Stimulated activated CD4-positive, alpha-beta T cell treated with anti-CD3 and anti-CD28 coated beads, TNF-alpha, amount 100 ng/mL, for 24 hours (primary cell): ENCODE results near the gene BLOC1S5.

ENCODE experiments used
- DNase-seq, 3 experiments: peaks; one replicate each; pipeline ENCODE4 v3.0.0-alpha.2; 2020; ENCODE audit warnings: low read depth in 3 of 3

The BLOC1S5 gene, protein sequence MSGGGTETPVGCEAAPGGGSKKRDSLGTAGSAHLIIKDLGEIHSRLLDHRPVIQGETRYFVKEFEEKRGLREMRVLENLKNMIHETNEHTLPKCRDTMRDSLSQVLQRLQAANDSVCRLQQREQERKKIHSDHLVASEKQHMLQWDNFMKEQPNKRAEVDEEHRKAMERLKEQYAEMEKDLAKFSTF

GRCh38 chr6:8063761-8064637, at the start of gene BLOC1S5:
Gene BLOC1S5, minus strand, starts transcription at chr6:8064389. Its CDS starts 13 bp downstream, at chr6:8064376.
- DNase-seq: peak; percentile 95 to 98 (median 97)

DNA sequence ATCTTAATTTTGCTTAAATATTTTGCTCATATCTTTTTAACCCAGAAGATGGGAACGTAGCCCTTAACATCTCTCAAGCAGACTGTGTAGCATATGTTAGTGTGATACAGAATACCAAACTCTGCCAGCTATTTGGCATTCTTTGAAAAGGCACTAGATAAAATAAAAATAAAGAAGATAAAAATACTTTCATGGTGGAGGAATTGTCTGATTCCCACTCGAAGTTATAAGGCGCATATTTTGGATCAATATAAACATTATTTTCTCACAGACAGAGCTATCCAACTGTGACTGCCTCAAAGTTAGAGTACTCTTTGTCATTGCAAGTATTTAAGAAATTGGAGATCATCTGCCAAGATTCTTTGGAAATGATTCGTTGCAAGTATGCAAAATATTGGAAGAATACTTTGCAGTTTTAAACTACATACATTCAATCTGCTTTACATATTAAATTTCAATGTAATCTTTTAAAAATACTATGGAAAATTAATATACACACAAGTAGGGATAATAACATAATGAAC, 49.0 kb upstream of the BLOC1S5 start:
- no peak for DNase-seq

DNA sequence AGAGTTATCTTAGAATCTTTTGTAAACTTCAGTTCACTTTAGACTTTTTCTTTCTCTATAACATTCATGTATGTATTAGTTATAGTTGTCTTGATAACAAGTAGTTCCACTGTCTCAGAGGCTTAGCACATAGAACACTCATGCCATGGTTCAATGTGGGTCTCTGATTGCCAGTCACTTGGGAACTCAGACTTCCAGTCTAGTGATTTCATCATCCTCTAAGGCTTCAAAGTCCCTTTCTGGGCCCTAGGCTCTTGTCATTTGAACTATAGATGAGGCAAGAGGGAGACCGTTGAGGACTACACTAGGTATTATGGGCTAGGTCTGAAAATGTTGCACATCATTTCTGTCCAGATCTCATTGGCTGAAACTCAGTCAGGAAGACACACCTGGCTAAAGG, 46.5 kb upstream of the BLOC1S5 start:
- DNase-seq: no peak

- DNase-seq: no peak
Measured at GRCh38 chr6:8110117-8110721, 46.0 kb upstream of the BLOC1S5 start.

DNA sequence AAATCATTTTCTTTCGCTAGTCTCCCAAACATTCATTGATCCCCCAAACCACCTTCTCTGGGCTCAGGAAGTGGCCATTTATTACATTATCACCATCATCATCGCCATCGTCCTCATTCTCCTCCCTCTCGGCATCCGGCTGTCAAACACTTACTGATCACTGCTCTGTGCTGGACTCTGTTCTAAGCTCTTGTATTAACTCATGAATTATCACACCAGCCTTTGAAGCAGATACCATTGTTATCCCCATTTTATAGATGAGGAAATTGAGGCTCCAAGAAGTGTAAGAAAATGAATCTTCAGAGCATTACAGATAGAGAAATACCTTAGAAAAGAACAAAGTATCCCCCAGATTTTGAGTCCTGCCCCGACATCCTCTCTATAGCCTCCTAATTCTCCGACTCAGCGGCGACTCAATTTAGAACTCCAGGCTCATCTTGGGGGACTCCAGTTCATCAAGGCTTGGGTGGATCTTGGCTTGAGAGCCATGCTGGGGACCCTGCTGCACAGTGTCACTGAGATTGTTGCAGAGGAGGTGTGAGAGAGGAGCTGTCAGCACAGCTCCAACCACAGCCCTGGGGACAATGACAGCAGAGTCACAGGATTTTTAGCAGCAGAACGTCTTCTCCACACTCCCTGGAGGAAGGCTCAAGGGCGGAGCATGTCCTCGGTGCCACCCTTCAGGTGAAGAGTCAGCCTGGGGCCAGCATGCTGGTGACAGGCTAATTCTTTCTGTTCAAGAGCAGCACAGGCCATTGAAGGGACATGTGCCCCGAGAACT, 44.8 kb upstream of the BLOC1S5 start:
- DNase-seq: no peak

GRCh38 chr6:8108031-8108660, 44.0 kb upstream of the BLOC1S5 start:
- DNase-seq: no peak

DNA sequence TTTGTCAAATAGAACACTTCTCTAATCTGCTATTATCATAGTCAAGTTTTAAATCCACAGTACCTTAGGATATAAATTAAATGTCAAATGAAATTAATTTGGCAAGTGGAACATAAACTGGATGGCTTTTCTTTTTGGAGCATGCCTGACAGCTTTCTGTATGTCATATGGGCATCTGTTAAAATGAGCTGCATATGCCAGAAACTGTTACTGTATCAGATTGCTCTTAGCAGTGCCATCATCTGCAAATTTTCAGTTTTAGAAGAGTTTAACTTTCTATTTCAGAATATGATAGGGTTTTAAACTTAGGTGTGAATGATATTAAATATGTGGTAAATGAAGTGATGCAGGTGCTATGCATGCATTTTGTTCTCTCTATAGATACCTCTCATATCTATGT, 41.6 kb upstream of the BLOC1S5 start:
- no peak for DNase-seq

DNA sequence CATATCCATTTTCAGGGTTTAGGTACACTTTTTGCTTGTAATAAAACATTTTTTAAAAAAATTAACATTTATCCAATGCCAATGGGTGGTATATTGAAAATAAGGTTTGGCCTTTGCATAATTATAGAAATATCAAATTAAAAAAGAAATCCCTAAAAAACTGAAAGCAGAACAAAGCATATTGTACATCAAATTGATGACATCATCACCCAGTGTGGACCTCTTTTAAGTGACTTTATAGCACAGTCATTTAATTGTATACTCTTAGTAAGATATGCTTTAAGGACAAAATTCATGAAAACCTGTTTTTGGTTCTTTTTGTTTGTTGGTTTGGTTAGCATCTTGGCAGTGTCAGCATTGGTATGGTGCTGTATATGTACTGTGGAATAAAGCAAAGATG, 39.5 kb upstream of the BLOC1S5 start:
- DNase-seq: no peak

DNA sequence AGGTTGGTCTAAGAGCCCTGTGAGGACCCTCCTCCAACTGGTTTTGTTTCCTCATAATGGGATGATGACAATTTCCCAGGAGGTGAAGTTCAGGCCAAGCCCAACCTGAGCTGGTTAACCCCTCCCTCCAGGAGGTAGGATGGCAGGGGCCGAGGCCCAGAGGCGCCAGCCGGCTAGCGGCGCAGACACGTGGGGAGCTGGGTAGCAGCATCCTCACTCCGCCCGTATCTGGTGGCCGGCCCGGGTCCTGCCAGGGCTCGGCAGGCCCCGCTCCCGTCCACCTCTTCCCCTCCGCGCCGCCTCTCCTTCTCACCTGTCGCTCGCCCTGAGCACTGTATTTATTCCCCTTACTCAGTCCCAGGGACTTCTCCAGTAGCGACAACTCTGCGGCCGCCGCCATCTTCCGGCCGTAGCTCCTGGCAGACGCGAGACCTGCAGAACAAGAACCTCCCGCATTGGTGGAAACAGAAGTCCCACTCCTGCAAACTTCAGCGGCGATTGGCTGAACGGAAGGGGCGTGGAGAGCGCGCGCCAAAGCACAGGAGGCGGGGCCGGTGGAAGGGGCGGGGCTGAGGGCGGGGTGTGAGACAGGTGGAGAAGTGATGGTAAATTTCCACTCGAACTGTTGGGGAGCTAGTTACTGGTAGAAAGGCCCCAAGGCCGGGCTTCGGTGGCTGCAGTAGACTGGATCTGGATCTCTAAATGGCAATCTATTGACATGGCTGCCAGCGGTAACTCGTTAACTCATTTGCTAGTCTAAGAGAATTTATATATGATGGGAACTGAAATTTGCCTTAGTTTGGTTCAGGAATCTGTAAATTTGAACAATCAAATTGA, 38.2 kb upstream of the BLOC1S5 start, which contains the start of gene EEF1E1:
Gene EEF1E1, minus strand, starts transcription at position 427 of the 837 bp plus-strand sequence. Its CDS starts 27 bp downstream, at position 400.
- peak; percentile 96 to 98 (median 98) for DNase-seq

DNA sequence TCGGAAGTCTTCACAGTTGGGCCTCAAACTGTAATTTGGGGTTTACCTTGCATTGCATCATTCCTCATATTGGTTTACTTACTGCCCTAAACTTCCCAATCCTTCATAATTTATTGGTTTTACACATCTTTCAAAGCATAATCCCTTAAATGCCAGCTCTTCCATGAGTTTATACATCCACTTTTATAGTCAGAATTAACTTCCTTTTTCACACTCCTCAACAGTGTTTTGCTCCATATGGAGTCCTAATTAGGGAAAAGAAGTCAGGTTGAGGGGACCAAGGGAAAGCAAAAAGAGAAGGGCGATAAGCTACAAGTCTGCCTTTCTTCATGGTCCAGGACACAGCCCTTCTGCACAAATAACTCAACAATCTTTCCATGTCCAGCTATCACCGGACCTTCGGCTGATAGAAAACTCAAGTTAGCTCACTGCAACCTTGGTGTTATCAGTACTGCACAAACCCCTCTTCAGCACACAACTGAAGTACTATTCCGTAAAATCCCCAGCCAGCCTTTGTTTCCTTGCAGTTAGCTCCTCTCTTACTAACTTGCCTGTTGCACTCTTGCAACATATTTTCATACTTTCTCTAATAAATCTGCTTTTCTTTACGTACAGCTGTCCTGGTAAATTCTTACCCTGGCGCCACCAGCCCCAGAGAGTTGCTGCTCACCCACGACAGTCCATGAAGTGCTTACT, 36.1 kb upstream of the BLOC1S5 start:
- no peak for DNase-seq

DNA sequence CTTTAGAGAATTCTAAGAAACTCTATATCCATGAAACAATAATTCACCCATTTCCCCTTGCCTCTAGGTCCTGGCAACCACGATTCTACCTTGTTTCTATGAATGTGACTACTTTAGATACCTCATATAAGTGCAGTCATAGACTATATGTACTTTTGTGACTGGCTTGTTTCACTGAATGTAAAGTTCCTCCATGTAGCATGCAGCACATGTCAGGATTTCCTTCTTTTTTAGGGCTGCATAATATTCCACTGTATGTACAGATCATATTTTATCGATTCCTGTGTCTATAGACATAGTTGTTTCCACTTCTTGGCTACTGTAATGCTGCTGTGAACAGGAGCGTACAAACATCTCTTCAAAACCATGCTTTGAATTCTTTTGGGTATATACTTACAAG, 26.5 kb upstream of the BLOC1S5 start:
- DNase-seq: no peak

- no peak for DNase-seq
Measured at GRCh38 chr6:8088886-8089285, 24.7 kb upstream of the BLOC1S5 start.

DNA sequence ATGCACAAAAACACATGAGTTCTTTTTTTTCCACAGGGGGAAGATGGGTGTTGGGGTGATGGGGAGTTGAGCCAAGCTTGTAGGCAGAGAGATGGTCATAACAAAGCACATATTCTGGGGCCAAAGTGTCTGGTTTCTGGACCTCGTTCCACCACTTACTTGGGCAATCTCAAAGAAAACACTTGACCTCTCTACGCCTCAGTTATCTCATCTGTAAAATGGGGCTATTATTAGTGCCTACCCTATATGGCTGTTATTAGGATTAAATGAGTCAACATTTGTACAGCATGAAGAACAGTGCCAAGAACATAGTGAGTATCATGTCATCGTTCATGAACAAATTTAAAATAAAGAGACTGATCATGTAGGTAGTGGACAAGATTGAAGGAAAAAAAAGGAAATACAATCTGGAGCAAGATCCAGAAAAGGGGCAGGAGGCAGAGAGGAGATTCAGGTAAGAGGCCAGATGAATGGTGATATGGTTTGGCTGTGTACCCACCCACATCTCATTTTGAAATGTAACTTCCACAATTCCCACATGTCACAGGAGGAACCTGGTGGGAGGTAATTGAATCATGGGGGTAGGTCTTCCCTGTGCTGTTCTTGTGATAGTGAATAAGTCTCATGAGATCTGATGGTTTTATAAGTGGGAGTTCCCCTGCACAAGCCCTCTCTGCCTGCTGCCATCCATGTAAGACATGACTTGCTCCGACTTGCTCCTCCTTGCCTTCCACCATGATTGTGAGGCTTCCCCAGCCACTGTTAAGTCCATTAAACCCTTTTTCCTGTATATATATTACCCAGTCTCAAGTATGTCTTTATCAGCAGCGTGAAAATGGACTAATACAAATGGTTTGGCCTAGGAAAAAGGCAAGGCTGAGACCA, 23.9 kb upstream of the BLOC1S5 start:
- DNase-seq: no peak

- DNase-seq: no peak
Measured at GRCh38 chr6:8086755-8087306, 22.6 kb upstream of the BLOC1S5 start.

GRCh38 chr6:8085053-8085511, 20.9 kb upstream of the BLOC1S5 start:
- no peak for DNase-seq

- DNase-seq: no peak
Measured at GRCh38 chr6:8084586-8084985, 20.4 kb upstream of the BLOC1S5 start.

- DNase-seq: no peak
Measured at GRCh38 chr6:8082954-8083858, 19.0 kb upstream of the BLOC1S5 start.
